Caco-2 (cell line): ENCODE results near the gene SESN2. TPM values are rescaled to one million over a fixed set of nuclear protein-coding genes. Genes with fewer than 3 reads are reported as not detected.

ENCODE experiments used
- BruUV-seq: library from RNA; stranded (reverse); fragments of 400-500 nt; replicated peaks from 2 replicates; lab custom pipeline; 2021; lab: Mats Ljungman, UMichigan
- CTCF ChIA-PET: fragments of 300-600 bp; sonication (Branson Sonifier 250); formaldehyde crosslinking; loops from one replicate; lab custom pipeline; 2022; ENCODE audit warnings: antibody characterized with exemption; lab: Charles Lee
- POLR2A ChIA-PET: fragments of 300-600 bp; sonication (Branson Sonifier 250); formaldehyde crosslinking; loops from one replicate; lab custom pipeline; 2022; ENCODE audit warnings: antibody characterized with exemption; lab: Charles Lee
- DNase-seq, 2 experiments: peaks; one replicate each; pipeline versions ENCODE4 v3.0.0 to v3.0.0-alpha.2; 2020 to 2022
- H3K27me3 ChIP-seq: replicated peaks from 2 replicates; pipeline ENCODE4 v1.6.0; 2011; ENCODE audit warnings: low read length; ENCODE audit not compliant: control insufficient read depth, insufficient read depth
- H3K36me3 ChIP-seq: 2 replicates; pipeline ENCODE4 v1.5.1; 2011; ENCODE audit warnings: low read length; ENCODE audit not compliant: control insufficient read depth, insufficient read depth
- H3K4me1 ChIP-seq: fragments of 250-450 bp; sonication (Bioruptor Pico); 2 replicates; pipeline ENCODE4 v1.5.1; 2020; ENCODE audit warnings: mild to moderate bottlenecking
- H3K4me3 ChIP-seq: 2 replicates; pipeline ENCODE4 v1.5.1; 2011; ENCODE audit warnings: low read depth, mild to moderate bottlenecking, control low read depth, low read length
- H3K9me3 ChIP-seq: fragments of 250-450 bp; sonication (Bioruptor Pico); 2 replicates; pipeline ENCODE4 v1.5.1; 2020; ENCODE audit warnings: mild to moderate bottlenecking, moderate library complexity
- H3K27ac Mint-ChIP-seq: one replicate; pipeline ENCODE4 v1.8.0; 2022; ENCODE audit warnings: mixed read lengths; ENCODE audit not compliant: unreplicated experiment
- H3K27me3 Mint-ChIP-seq: one replicate; pipeline ENCODE4 v1.8.0; 2022; ENCODE audit warnings: mixed read lengths; ENCODE audit not compliant: insufficient read depth, unreplicated experiment
- H3K36me3 Mint-ChIP-seq: one replicate; pipeline ENCODE4 v1.8.0; 2022; ENCODE audit warnings: mild to moderate bottlenecking, mixed read lengths; ENCODE audit not compliant: insufficient read depth, unreplicated experiment
- H3K4me1 Mint-ChIP-seq: one replicate; pipeline ENCODE4 v1.8.0; 2022; ENCODE audit warnings: low read depth, mixed read lengths; ENCODE audit not compliant: unreplicated experiment
- H3K4me3 Mint-ChIP-seq: one replicate; pipeline ENCODE4 v1.8.0; 2022; ENCODE audit warnings: mild to moderate bottlenecking, moderate library complexity, mixed read lengths; ENCODE audit not compliant: unreplicated experiment
- H3K9me3 Mint-ChIP-seq: one replicate; pipeline ENCODE4 v1.8.0; 2022; ENCODE audit warnings: mixed read lengths; ENCODE audit not compliant: unreplicated experiment
- CTCF ChIP-seq, 2 experiments: fragments of 200-600 bp in 1 of 2; IDR thresholded peaks; 1 replicate in 1 of 2; 2 replicates in 1 of 2; pipeline versions ENCODE4 v1.5.1 to v1.8.0; 2011 to 2022; ENCODE audit warnings: antibody characterized with exemption in 1 of 2, control low read depth in 1 of 2, inconsistent platforms in 1 of 2, low read depth in 1 of 2, low read length in 1 of 2, mild to moderate bottlenecking in 1 of 2, moderate library complexity in 1 of 2; ENCODE audit not compliant: insufficient read depth in 1 of 2, severe bottlenecking in 1 of 2, unreplicated experiment in 1 of 2
- intact Hi-C: fragments of 100-400 bp; cut with micrococcal nuclease; formaldehyde crosslinking; loops from one replicate; pipeline ENCODE4 v1.10.0; 2022; ENCODE audit not compliant: unreplicated experiment
- total RNA-seq: library from RNA; stranded (reverse); gene quantifications from 2 replicates; pipeline ENCODE4 v1.2.3, GENCODE V29; 2022

The SESN2 gene
- total RNA-seq, 1 experiment from 2014 or later = 34.5 TPM

GRCh38 chr1:28295936-28296335 is 36.6 kb downstream of the SESN2 start:
- no peak for TF ChIP-seq CTCF (IDR thresholded peaks at IDR 0.05; ENCODE audit: insufficient read depth in 1 of 2, low read depth in 1 of 2, low read length in 1 of 2, severe bottlenecking in 1 of 2, unreplicated experiment in 1 of 2)
- CTCF ChIA-PET = no interaction called here
- intact Hi-C loops = loop anchor here (2.0 kb wide), 2 partner anchors 19 to 27 kb away; no protein-coding TSS in a partner anchor
- no peaks in the 10 kb centered on the region for H3K27me3 Mint-ChIP-seq
- H3K4me1 Mint-ChIP-seq = peaks cover 15% of the 10 kb centered on the region
- Histone ChIP-seq H3K9me3 (no peaks in the 10 kb centered on the region), H3K36me3 (no peaks in the 10 kb centered on the region), H3K4me1 (peaks cover 21% of the 10 kb centered on the region), H3K27me3 (no peaks in the 10 kb centered on the region), H3K4me3 (no peak overlapping the region)
- peak overlapping the region; percentile 56 for H3K4me3 Mint-ChIP-seq
- no peaks in the 10 kb centered on the region for H3K9me3 Mint-ChIP-seq
- BruUV-seq = no TSS peak
- no peak for DNase-seq
- peak overlapping the region; percentile 93 for H3K27ac Mint-ChIP-seq
- POLR2A ChIA-PET = interaction anchor here (0.5 kb wide), 1 partner anchor 210 kb away, joined by 5 read pairs; the partner anchor contains the start of gene RCC1
- H3K36me3 Mint-ChIP-seq = peaks cover 11% of the 10 kb centered on the region

DNA sequence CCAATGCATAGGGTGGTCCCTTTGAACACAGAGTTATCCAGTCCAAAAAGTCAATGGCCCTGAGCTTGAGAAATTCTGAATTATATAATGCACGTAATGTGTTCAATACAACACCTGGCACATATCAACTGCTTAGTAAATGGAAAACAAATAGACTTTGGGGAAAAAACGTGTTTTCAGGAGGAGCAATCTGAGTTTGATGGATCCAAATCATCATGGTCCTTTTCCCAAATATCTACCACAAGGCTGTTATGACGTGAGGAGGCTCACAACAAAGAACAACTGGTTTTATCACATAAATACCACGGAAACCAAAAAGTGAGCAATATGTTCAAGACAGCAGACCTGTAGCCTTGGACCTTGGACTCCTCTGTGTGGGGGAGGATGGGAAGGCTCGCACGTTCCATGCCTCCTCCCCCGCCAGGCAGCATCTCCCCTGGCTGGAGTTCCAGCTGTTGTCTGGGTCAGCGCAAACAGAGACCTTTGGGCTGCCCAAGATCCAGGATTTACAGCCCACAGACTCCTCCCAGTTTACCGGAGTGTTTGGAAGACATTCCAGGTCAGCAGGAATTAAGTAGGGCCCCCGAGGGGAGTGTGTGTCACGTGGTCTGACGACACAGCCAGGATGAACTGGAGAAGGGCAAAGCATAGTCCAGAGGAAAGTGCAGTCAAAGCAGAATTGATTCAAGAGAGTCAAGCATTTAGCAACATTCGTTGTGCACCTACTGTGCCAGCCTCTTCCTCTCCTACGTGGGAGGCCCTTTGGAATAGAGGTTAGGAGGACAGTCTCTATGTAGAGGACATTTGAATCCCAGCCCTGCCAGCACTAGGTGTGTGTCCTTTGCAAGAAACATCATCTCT is 37.3 kb downstream of the SESN2 start:
- no peaks in the 10 kb centered on the region for H3K9me3 Mint-ChIP-seq
- Histone ChIP-seq H3K9me3 (no peaks in the 10 kb centered on the region), H3K4me1 (peaks cover 17% of the 10 kb centered on the region), H3K4me3 (no peak overlapping the region), H3K27me3 (no peaks in the 10 kb centered on the region), H3K36me3 (no peaks in the 10 kb centered on the region)
- H3K4me3 Mint-ChIP-seq = peak overlapping the region; percentile 56
- peaks cover 11% of the 10 kb centered on the region for H3K36me3 Mint-ChIP-seq
- intact Hi-C loops = loop anchor here (2.0 kb wide), 2 partner anchors 18 to 26 kb away; no protein-coding TSS in a partner anchor
- TSS peak; percentile 66 for BruUV-seq
- TF ChIP-seq CTCF (IDR thresholded peaks at IDR 0.05; ENCODE audit: insufficient read depth in 1 of 2, low read depth in 1 of 2, low read length in 1 of 2, severe bottlenecking in 1 of 2, unreplicated experiment in 1 of 2) = no peak
- ChIA-PET CTCF (interaction anchor here (0.6 kb wide), 1 partner anchor 40 kb away, joined by 3 read pairs; no protein-coding TSS in a partner anchor), POLR2A (interaction anchor here (0.5 to 0.6 kb wide), 3 partner anchors 10 to 931 kb away, joined by 3 to 9 read pairs (median 5); partner anchors contain the start of gene RCC1)
- no peaks in the 10 kb centered on the region for H3K27me3 Mint-ChIP-seq
- peak overlapping the region; percentile 93 for H3K27ac Mint-ChIP-seq
- peak; percentile 92 to 97 for DNase-seq
- peaks cover 12% of the 10 kb centered on the region for H3K4me1 Mint-ChIP-seq

DNA sequence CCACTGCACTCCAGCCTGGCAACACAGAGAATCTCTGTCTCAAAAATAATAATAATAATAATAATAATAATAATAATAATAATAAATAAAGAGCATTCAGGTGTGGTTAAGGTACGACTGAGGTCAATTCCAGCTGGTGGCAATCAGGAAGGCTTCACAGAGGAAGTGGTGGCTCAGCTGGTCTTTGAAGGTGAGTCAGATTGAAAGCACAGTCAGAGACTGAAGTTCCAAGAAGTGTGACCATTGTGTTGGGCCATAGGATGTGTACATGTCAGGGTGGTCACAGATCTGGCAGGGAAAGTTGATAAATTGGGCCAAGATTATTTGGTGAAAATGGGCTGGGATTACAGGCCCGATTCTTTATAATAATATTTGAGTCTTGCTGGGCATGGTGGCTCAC is 38.5 kb downstream of the SESN2 start:
- Mint-ChIP-seq H3K27ac (peak overlapping the region; percentile 93), H3K4me3 (no peak overlapping the region), H3K27me3 (no peaks in the 10 kb centered on the region), H3K36me3 (peaks cover 11% of the 10 kb centered on the region), H3K9me3 (no peaks in the 10 kb centered on the region), H3K4me1 (peaks cover 8% of the 10 kb centered on the region)
- Histone ChIP-seq H3K27me3 (no peaks in the 10 kb centered on the region), H3K4me1 (peaks cover 17% of the 10 kb centered on the region), H3K9me3 (no peaks in the 10 kb centered on the region), H3K36me3 (no peaks in the 10 kb centered on the region), H3K4me3 (no peak overlapping the region)
- intact Hi-C loops = loop anchor here (2.0 kb wide), 2 partner anchors 17 to 25 kb away; no protein-coding TSS in a partner anchor
- DNase-seq = no peak
- BruUV-seq = no TSS peak
- ChIA-PET CTCF (no interaction called here), POLR2A (interaction anchor here (0.6 to 1.0 kb wide), 2 partner anchors 24 to 439 kb away, joined by 3 to 6 read pairs; partner anchors contain the start of gene YTHDF2)
- no peak for TF ChIP-seq CTCF (IDR thresholded peaks at IDR 0.05; ENCODE audit: insufficient read depth in 1 of 2, low read depth in 1 of 2, low read length in 1 of 2, severe bottlenecking in 1 of 2, unreplicated experiment in 1 of 2)
